ENCODE results near the gene HBS1L. TPM values are rescaled to one million over a fixed set of nuclear protein-coding genes. Genes with fewer than 3 reads are reported as not detected.

The HBS1L gene
- total and polyA plus RNA-seq, 10 of the 15 experiments (the other 5 are each of a cell fraction or from before 2014, with no cell fraction given): 58.7 to 142 (median 78.8) TPM

- peaks cover 3% of the 10 kb centered on the region for H3K79me2 ChIP-seq (ENCODE audit: control insufficient read depth, insufficient read depth, low read length)
- POLR2A ChIA-PET: interaction anchor here (0.7 to 2.4 kb wide), 12 partner anchors 14 to 298 kb away, joined by 3 to 18 read pairs (median 3); partner anchors contain the start of gene HBS1L
- intact Hi-C loops (cut with micrococcal nuclease; ENCODE audit: unreplicated experiment): loop anchor here (10.0 kb wide), 3 partner anchors 106 to 1054 kb away; partner anchors contain the start of gene TBPL1
- TF ChIP-seq ZBTB40 (IDR thresholded peaks at IDR 0.05; ENCODE audit: borderline replicate concordance) (peak; percentile 24; the same call in 1 of the 2 replicates), IKZF1 (conservative IDR thresholded peaks at IDR 0.05) (peak; percentile 69), SMC3 (IDR thresholded peaks at IDR 0.05; ENCODE audit: borderline replicate concordance, low read length) (peak; percentile 4; the same call in 1 of the 2 replicates), BHLHE40 (IDR thresholded peaks at IDR 0.05; ENCODE audit: borderline replicate concordance in 1 of 2, low read depth in 2 of 2, low read length in 1 of 2) (peak in 1 of 2 experiments; percentile 34; a peak in 1 of 4 replicates), ESRRA (IDR thresholded peaks at IDR 0.05; ENCODE audit: low read length) (peak; percentile 15; the same call in 1 of the 2 replicates), SMAD1 (IDR thresholded peaks at IDR 0.05; ENCODE audit: low read depth, partially characterized antibody) (peak; percentile 23), CHD1 (IDR thresholded peaks at IDR 0.05; ENCODE audit: low read depth, low read length) (no peak), MEF2B (IDR thresholded peaks at IDR 0.05; ENCODE audit: partially characterized antibody, poor library complexity, severe bottlenecking) (peak; percentile 84), MEF2A (IDR thresholded peaks at IDR 0.05; ENCODE audit: insufficient read depth, low read depth, low read length) (no peak), ATF7 (IDR thresholded peaks at IDR 0.05; ENCODE audit: low read depth) (0 out of 2 replicates have a peak, but pooled peaks have one; percentile 35), ELK1 (IDR thresholded peaks at IDR 0.05; ENCODE audit: low read depth, low read length) (0 out of 2 replicates have a peak, but pooled peaks have one; percentile 21), IKZF2 (IDR thresholded peaks at IDR 0.05) (peak; percentile 68 to 73), JUNB (IDR thresholded peaks at IDR 0.05) (peak; percentile 70), ZNF384 (IDR thresholded peaks at IDR 0.05; ENCODE audit: borderline replicate concordance, low read depth, low read length) (peak; percentile 34; the same call in 1 of the 2 replicates), EP300 (IDR thresholded peaks at IDR 0.05; ENCODE audit: borderline replicate concordance in 1 of 2, control insufficient read depth in 1 of 2, low read depth in 2 of 2, low read length in 2 of 2) (peak; percentile 43 to 66; a peak in 2 of 4 replicates), ZNF24 (IDR thresholded peaks at IDR 0.05) (0 out of 2 replicates have a peak, but pooled peaks have one; percentile 4)
Observed at GRCh38 chr6:135008072-135008940, 46.3 kb downstream of the HBS1L start.

More at GRCh38 chr6:135008072-135008940, 46.3 kb downstream of the HBS1L start:
- H3K36me3 ChIP-seq (ENCODE audit: control insufficient read depth in 2 of 2, insufficient read depth in 2 of 2, low read length in 1 of 2): no peaks in the 10 kb centered on the region
- WGBS (ENCODE audit: insufficient coverage, insufficient replicate concordance, low lambda C conversion rate, missing lambda C conversion rate): under 1% methylated on average over 6 of the region's 6 CpGs
- FAIRE-seq (peak; percentile 41), ATAC-seq (peak; percentile 91), DNase-seq (ENCODE audit: low read depth, low spot score) (peak; percentile 56)
- H4K20me1 ChIP-seq (ENCODE audit: control insufficient read depth, insufficient read depth): no peaks in the 10 kb centered on the region
- no peaks in the 10 kb centered on the region; the same call in 2 of the 3 replicates for H3K9me3 ChIP-seq (replicated peaks; ENCODE audit: control insufficient read depth, insufficient read depth, low read length)
- 0 out of 2 replicates have a peak overlapping the region, but pooled peaks have one; percentile 16 for H3K4me3 ChIP-seq
- H3K9ac ChIP-seq (ENCODE audit: control insufficient read depth, insufficient read depth, low read length): no peak overlapping the region
- no peak overlapping the region for H2AFZ ChIP-seq (ENCODE audit: control insufficient read depth, low read depth, low read length)
- H3K4me1 ChIP-seq (ENCODE audit: control insufficient read depth, insufficient read depth, low read length): peaks cover 28% of the 10 kb centered on the region
- ChIA-PET RAD21 (ENCODE audit: unreplicated experiment) (interaction anchor here (0.7 to 3.1 kb wide), 21 partner anchors 8 to 315 kb away, joined by 3 to 41 read pairs (median 5); partner anchors contain the start of gene HBS1L), SMC1A (ENCODE audit: uncharacterized antibody, unreplicated experiment) (interaction anchor here (0.8 to 3.2 kb wide), 30 partner anchors 10 to 429 kb away, joined by 3 to 41 read pairs (median 6); partner anchors contain the start of genes HBS1L and MYB), CTCF (interaction anchor here (0.6 to 2.5 kb wide), 17 partner anchors 11 to 442 kb away, joined by 3 to 16 read pairs (median 3); no protein-coding TSS in a partner anchor)
- peak overlapping the region; percentile 64 for H3K27ac ChIP-seq (ENCODE audit: control insufficient read depth, insufficient read depth)
- no peaks in the 10 kb centered on the region for H3K27me3 ChIP-seq (replicated peaks in 1 of 2; ENCODE audit: control insufficient read depth in 2 of 2, insufficient read depth in 2 of 2, low read length in 1 of 2)
- H3K4me2 ChIP-seq (ENCODE audit: control insufficient read depth, insufficient read depth): peak overlapping the region; percentile 61
- in situ Hi-C loops (cut with MboI): loop anchor here (25.0 kb wide), 1 partner anchor 1279 kb away; the partner anchor contains the start of gene BCLAF1
- BruUV-seq (replicated peaks): no TSS peak

All from GM12878 (cell line).